Smooth muscle cell (in vitro differentiated cells): ENCODE results near the gene TPPP. TPM values are rescaled to one million over a fixed set of nuclear protein-coding genes. Genes with fewer than 3 reads are reported as not detected.

Experiments used
- DNase-seq: peaks from one replicate; lab custom pipeline; 2025; ENCODE audit not compliant: unreplicated experiment; lab: John Stamatoyannopoulos, UW
- H2AFZ ChIP-seq: fragments of 200-600 bp; sonication (generic); 2 replicates; pipeline ENCODE4 v1.6.0; 2016; ENCODE audit warnings: antibody characterized with exemption, low read depth, mild to moderate bottlenecking
- H3F3A ChIP-seq: fragments of 200-600 bp; sonication (generic); 2 replicates; pipeline ENCODE4 v1.6.0; 2017; ENCODE audit warnings: antibody characterized with exemption, low read depth
- H3K27ac ChIP-seq: fragments of 200-600 bp; sonication (generic); 2 replicates; pipeline ENCODE4 v1.5.1; 2016; ENCODE audit warnings: low read depth, mild to moderate bottlenecking
- H3K27me3 ChIP-seq: fragments of 200-600 bp; sonication (generic); 2 replicates; pipeline ENCODE4 v1.6.1; 2016; ENCODE audit warnings: low read depth, mild to moderate bottlenecking
- H3K36me3 ChIP-seq: fragments of 200-600 bp; sonication (generic); 2 replicates; pipeline ENCODE4 v1.5.1; 2016; ENCODE audit warnings: low read depth
- H3K4me1 ChIP-seq: fragments of 200-600 bp; sonication (generic); 2 replicates; pipeline ENCODE4 v1.5.1; 2016; ENCODE audit warnings: low read depth
- H3K4me2 ChIP-seq: fragments of 200-600 bp; sonication (generic); 2 replicates; pipeline ENCODE4 v1.6.0; 2016; ENCODE audit warnings: mild to moderate bottlenecking
- H3K4me3 ChIP-seq: fragments of 200-600 bp; sonication (generic); 2 replicates; pipeline ENCODE4 v1.5.1; 2016; ENCODE audit warnings: mild to moderate bottlenecking
- H3K79me2 ChIP-seq: fragments of 200-600 bp; sonication (generic); 2 replicates; pipeline ENCODE4 v1.6.0; 2016; ENCODE audit warnings: low read depth, mild to moderate bottlenecking
- H3K9ac ChIP-seq: fragments of 200-600 bp; sonication (generic); 2 replicates; pipeline ENCODE4 v1.6.0; 2016; ENCODE audit warnings: low read depth
- H3K9me3 ChIP-seq: fragments of 200-600 bp; sonication (generic); replicated peaks from 2 replicates; pipeline ENCODE4 v1.5.1; 2016; ENCODE audit warnings: low read depth
- H4K20me1 ChIP-seq: fragments of 200-600 bp; sonication (generic); 2 replicates; pipeline ENCODE4 v1.6.0; 2016; ENCODE audit warnings: low read depth
- CTCF ChIP-seq: fragments of 200-600 bp; sonication (generic); IDR thresholded peaks from 2 replicates; pipeline ENCODE4 v1.5.1; 2017; ENCODE audit warnings: borderline replicate concordance, mild to moderate bottlenecking, antibody characterized with exemption; ENCODE audit not compliant: insufficient read depth, poor library complexity, severe bottlenecking
- WGBS: methylation state at CpG from one replicate; pipeline ENCODE4 v1.1.7; 2016; ENCODE audit warnings: low lambda C conversion rate; 5-methylcytosine and 5-hydroxymethylcytosine counted together
- polyA plus RNA-seq: library from polyadenylated mRNA; unstranded; fragments of >200 nt; fragmentation: Nextera tagmentation; extraction: Ambion mirVana; gene quantifications from 2 replicates; pipeline ENCODE4 v1.2.1, GENCODE V29; 2016
- total RNA-seq: library from RNA; depleted of rRNA; stranded (reverse); fragments of >200 nt; gene quantifications from 2 replicates; pipeline ENCODE4 v1.2.3, GENCODE V29; 2014

TPPP gene
- total and polyA plus RNA-seq, 2 experiments from 2014 or later: not detected

DNA sequence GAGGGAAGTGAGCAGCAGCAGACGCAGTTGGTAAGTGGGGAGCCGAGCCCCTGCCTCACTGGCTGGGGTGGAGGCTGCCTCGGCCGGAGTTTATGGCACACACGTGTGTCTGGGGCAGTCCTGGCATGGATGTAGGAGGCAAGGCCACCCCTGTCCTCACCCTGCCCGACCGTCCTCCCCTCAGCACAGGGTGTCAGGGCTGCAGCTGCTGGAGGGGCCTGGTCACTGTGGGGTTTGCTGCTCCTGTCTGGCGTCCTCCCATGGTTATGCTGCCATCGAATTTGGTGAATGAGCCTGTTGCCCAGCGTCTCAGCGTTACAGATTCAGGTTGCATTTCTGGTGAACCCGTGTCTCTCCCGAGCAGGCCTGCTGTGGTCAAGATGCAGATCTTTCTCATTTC is 48.6 kb downstream of the TPPP start:
- Histone ChIP-seq H2AFZ (no peak overlapping the region), H3K4me1 (no peaks in the 10 kb centered on the region), H4K20me1 (no peaks in the 10 kb centered on the region), H3K36me3 (no peaks in the 10 kb centered on the region), H3K79me2 (no peaks in the 10 kb centered on the region), H3K9ac (no peak overlapping the region), H3K4me2 (no peak overlapping the region), H3F3A (no peaks in the 10 kb centered on the region), H3K27me3 (no peaks in the 10 kb centered on the region), H3K9me3 (no peaks in the 10 kb centered on the region), H3K4me3 (no peak overlapping the region), H3K27ac (no peak overlapping the region)
- no peak for DNase-seq
- TF ChIP-seq CTCF: no peak
- WGBS: 94% methylated on average over 13 of the region's 13 CpGs

GRCh38 chr5:643811-644271 is 49.3 kb downstream of the TPPP start:
- H3K36me3 ChIP-seq: no peaks in the 10 kb centered on the region
- H3K79me2 ChIP-seq: no peaks in the 10 kb centered on the region
- H3K4me3 ChIP-seq: no peak overlapping the region
- no peak overlapping the region for H3K4me2 ChIP-seq
- DNase-seq: no peak
- no peaks in the 10 kb centered on the region for H4K20me1 ChIP-seq
- no peaks in the 10 kb centered on the region for H3K27me3 ChIP-seq
- no peak overlapping the region for H3K9ac ChIP-seq
- H3F3A ChIP-seq: no peaks in the 10 kb centered on the region
- no peak overlapping the region for H3K27ac ChIP-seq
- no peaks in the 10 kb centered on the region for H3K9me3 ChIP-seq
- no peak for TF ChIP-seq CTCF
- H2AFZ ChIP-seq: no peak overlapping the region
- H3K4me1 ChIP-seq: no peaks in the 10 kb centered on the region
- WGBS: 98% methylated on average over 10 of the region's 11 CpGs

DNA sequence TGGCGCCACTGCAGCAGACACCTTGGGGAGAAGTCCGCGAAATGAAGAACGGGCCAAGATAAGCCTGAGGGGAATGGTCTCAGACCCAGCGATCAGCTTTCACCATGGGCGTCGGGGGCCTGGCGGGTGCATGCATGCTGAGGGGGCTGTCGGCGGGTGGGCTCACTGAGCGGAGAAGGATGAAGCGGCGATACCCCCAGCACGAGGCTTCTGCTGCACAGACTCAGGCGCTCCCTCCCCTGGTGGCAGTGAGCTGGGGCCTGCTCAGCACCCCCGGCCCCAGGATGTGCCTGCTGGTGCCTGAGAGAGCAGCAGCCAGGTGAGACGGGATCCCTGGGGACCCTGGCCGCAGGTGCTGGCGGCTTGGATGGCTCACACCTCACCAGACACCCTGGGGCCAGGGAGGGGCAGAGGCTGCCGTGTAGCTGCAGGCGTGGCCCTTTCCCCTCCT is 49.8 kb downstream of the TPPP start:
- no peaks in the 10 kb centered on the region for H3K36me3 ChIP-seq
- no peak overlapping the region for H2AFZ ChIP-seq
- no peaks in the 10 kb centered on the region for H3F3A ChIP-seq
- 96% methylated on average over 20 of the region's 21 CpGs for WGBS
- H3K27me3 ChIP-seq: no peaks in the 10 kb centered on the region
- no peaks in the 10 kb centered on the region for H3K79me2 ChIP-seq
- no peak overlapping the region for H3K27ac ChIP-seq
- no peak overlapping the region for H3K9ac ChIP-seq
- H3K4me1 ChIP-seq: no peaks in the 10 kb centered on the region
- no peak for TF ChIP-seq CTCF
- H3K4me3 ChIP-seq: no peak overlapping the region
- no peak overlapping the region for H3K4me2 ChIP-seq
- no peak for DNase-seq
- no peaks in the 10 kb centered on the region for H3K9me3 ChIP-seq
- H4K20me1 ChIP-seq: no peaks in the 10 kb centered on the region

DNA sequence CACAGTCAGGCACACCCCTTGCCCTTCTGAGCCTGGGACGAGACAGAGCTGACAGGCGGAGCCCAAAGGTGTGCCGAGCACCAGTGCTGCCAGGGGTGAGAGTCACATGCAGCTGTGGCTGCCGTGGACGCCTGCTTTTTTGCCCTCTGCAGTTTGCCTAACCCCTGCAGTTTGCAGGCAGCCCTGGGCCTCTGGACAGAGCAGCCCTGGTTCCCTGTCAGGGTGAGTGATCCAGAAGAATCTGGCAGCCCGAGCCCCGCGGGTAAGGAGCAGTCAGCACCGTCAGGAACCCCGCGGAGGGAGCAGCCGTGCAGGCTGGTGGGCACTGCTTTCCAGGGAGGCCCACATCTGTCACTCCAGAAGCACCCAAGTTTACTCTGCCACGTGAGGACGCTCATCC is 50.7 kb downstream of the TPPP start:
- Histone ChIP-seq H3K9ac (no peak overlapping the region), H3K9me3 (no peaks in the 10 kb centered on the region), H3K27me3 (no peaks in the 10 kb centered on the region), H3K36me3 (no peaks in the 10 kb centered on the region), H3K4me3 (no peak overlapping the region), H3F3A (no peaks in the 10 kb centered on the region), H3K4me2 (no peak overlapping the region), H2AFZ (no peak overlapping the region), H4K20me1 (no peaks in the 10 kb centered on the region), H3K4me1 (no peaks in the 10 kb centered on the region), H3K27ac (no peak overlapping the region), H3K79me2 (no peaks in the 10 kb centered on the region)
- TF ChIP-seq CTCF: no peak
- no peak for DNase-seq
- 99% methylated on average over 14 of the region's 14 CpGs for WGBS
